Immature natural killer cell (primary cell): ENCODE data around the gene SRPK3. TPM values are rescaled to one million over a fixed set of nuclear protein-coding genes. Genes with fewer than 3 reads are reported as not detected.

Experiments
- DNase-seq, 3 donors: peaks; one replicate each; pipeline ENCODE4 v3.0.0; 2022; ENCODE audit warnings: mixed read lengths in 1 of 3
- H3K27ac Mint-ChIP-seq, 6 donors: one replicate each; pipeline ENCODE4 v1.8.0; 2020; ENCODE audit warnings: mixed read lengths in 6 of 6, mild to moderate bottlenecking in 5 of 6, inconsistent platforms in 4 of 6, moderate library complexity in 3 of 6
- H3K27me3 Mint-ChIP-seq, 3 donors: one replicate each; pipeline ENCODE4 v1.8.0; 2020 to 2021; ENCODE audit warnings: low read depth in 3 of 3, mild to moderate bottlenecking in 3 of 3, mixed read lengths in 3 of 3, moderate library complexity in 3 of 3, inconsistent platforms in 1 of 3
- H3K36me3 Mint-ChIP-seq, 3 donors: one replicate each; pipeline ENCODE4 v1.8.0; 2020; ENCODE audit warnings: mixed read lengths in 3 of 3, inconsistent platforms in 2 of 3, mild to moderate bottlenecking in 2 of 3
- H3K4me1 Mint-ChIP-seq, 2 donors: one replicate each; pipeline ENCODE4 v1.8.0; 2020; ENCODE audit warnings: inconsistent platforms in 2 of 2, mild to moderate bottlenecking in 2 of 2, mixed read lengths in 2 of 2, moderate library complexity in 1 of 2
- H3K4me3 Mint-ChIP-seq, 5 donors: one replicate each; pipeline ENCODE4 v1.8.0; 2020; ENCODE audit warnings: mild to moderate bottlenecking in 5 of 5, mixed read lengths in 5 of 5, inconsistent platforms in 3 of 5, moderate library complexity in 3 of 5
- H3K9me3 Mint-ChIP-seq, 6 donors: one replicate each; pipeline ENCODE4 v1.8.0; 2020; ENCODE audit warnings: mild to moderate bottlenecking in 6 of 6, mixed read lengths in 6 of 6, inconsistent platforms in 4 of 6, moderate library complexity in 3 of 6
- polyA plus RNA-seq, 3 donors: library from polyadenylated mRNA; unstranded; fragments of 300-500 nt; fragmentation: Illumina TruSeq; gene quantifications; one replicate each; pipeline ENCODE4 v1.2.3, GENCODE V29; 2021

SRPK3 gene
- polyA plus RNA-seq, 3 donors from 2014 or later, result not detected

- no peak for DNase-seq
- Mint-ChIP-seq H3K27me3 (peaks cover 0 to 4% (median 2%) of the 10 kb centered on the region in 3 donors), H3K4me3 (no peak overlapping the region), H3K4me1 (peaks cover 0 to 4% of the 10 kb centered on the region in 2 donors), H3K9me3 (peaks cover 0 to 1% (median 0%) of the 10 kb centered on the region in 6 donors), H3K36me3 (no peaks in the 10 kb centered on the region), H3K27ac (no peak overlapping the region)
These were observed 18.1 kb upstream of the SRPK3 start for GRCh38 chrX:153762626-153763173.

- H3K36me3 Mint-ChIP-seq, result no peaks in the 10 kb centered on the region
- H3K27ac Mint-ChIP-seq, result no peak overlapping the region
- H3K9me3 Mint-ChIP-seq, result peaks cover 0 to 1% (median 0%) of the 10 kb centered on the region in 6 donors
- no peak overlapping the region for H3K4me3 Mint-ChIP-seq
- peaks cover 0 to 4% of the 10 kb centered on the region in 2 donors for H3K4me1 Mint-ChIP-seq
- peaks cover 0 to 4% (median 2%) of the 10 kb centered on the region in 3 donors for H3K27me3 Mint-ChIP-seq
- DNase-seq, result no peak
These were observed 17.4 kb upstream of the SRPK3 start for GRCh38 chrX:153763298-153763932.

- peak; percentile 68 to 76 (median 73) for DNase-seq
- H3K4me1 Mint-ChIP-seq, result peaks cover 0 to 4% of the 10 kb centered on the region in 2 donors
- peaks cover 0 to 1% (median 0%) of the 10 kb centered on the region in 6 donors for H3K9me3 Mint-ChIP-seq
- no peak within 1 kb of the TSS for H3K4me3 Mint-ChIP-seq
- peaks cover 0 to 4% (median 2%) of the 10 kb centered on the region in 3 donors for H3K27me3 Mint-ChIP-seq
- H3K36me3 Mint-ChIP-seq, result no peaks in the 10 kb centered on the region
- no peak within 1 kb of the TSS for H3K27ac Mint-ChIP-seq
These were observed 16.7 kb upstream of the SRPK3 start, which contains the start of gene PLXNB3 for GRCh38 chrX:153763989-153764755. PLXNB3 (plus strand) TSS chrX:153764249; CDS start chrX:153765536, 1,287 bp downstream.

- Mint-ChIP-seq H3K9me3 (peaks cover 0 to 1% (median 0%) of the 10 kb centered on the region in 6 donors), H3K27me3 (peaks cover 0 to 4% (median 2%) of the 10 kb centered on the region in 3 donors), H3K4me1 (peaks cover 0 to 4% of the 10 kb centered on the region in 2 donors), H3K4me3 (no peak overlapping the region), H3K27ac (no peak overlapping the region), H3K36me3 (no peaks in the 10 kb centered on the region)
- DNase-seq, result no peak
These were observed 16.1 kb upstream of the SRPK3 start for GRCh38 chrX:153764786-153765137.

- no peak overlapping the region for H3K4me3 Mint-ChIP-seq
- no peak for DNase-seq
- no peaks in the 10 kb centered on the region for H3K36me3 Mint-ChIP-seq
- peaks cover 0 to 4% of the 10 kb centered on the region in 2 donors for H3K4me1 Mint-ChIP-seq
- peaks cover 0 to 1% (median 0%) of the 10 kb centered on the region in 6 donors for H3K9me3 Mint-ChIP-seq
- no peak overlapping the region for H3K27ac Mint-ChIP-seq
- peaks cover 0 to 4% (median 2%) of the 10 kb centered on the region in 3 donors for H3K27me3 Mint-ChIP-seq
These were observed 15.4 kb upstream of the SRPK3 start for GRCh38 chrX:153765138-153766079.

GRCh38 chrX:153766098-153766817, 14.6 kb upstream of the SRPK3 start:
- H3K4me1 Mint-ChIP-seq, result peaks cover 0 to 4% of the 10 kb centered on the region in 2 donors
- no peak overlapping the region for H3K27ac Mint-ChIP-seq
- H3K36me3 Mint-ChIP-seq, result no peaks in the 10 kb centered on the region
- no peak for DNase-seq
- peaks cover 0 to 1% (median 0%) of the 10 kb centered on the region in 6 donors for H3K9me3 Mint-ChIP-seq
- H3K27me3 Mint-ChIP-seq, result peaks cover 0 to 4% (median 2%) of the 10 kb centered on the region in 3 donors
- no peak overlapping the region for H3K4me3 Mint-ChIP-seq

GRCh38 chrX:153766871-153767673, 13.8 kb upstream of the SRPK3 start:
- no peak for DNase-seq
- Mint-ChIP-seq H3K4me3 (no peak overlapping the region), H3K4me1 (peaks cover 0 to 4% of the 10 kb centered on the region in 2 donors), H3K27ac (no peak overlapping the region), H3K36me3 (no peaks in the 10 kb centered on the region), H3K27me3 (peaks cover 0 to 4% (median 2%) of the 10 kb centered on the region in 3 donors), H3K9me3 (peaks cover 0 to 1% (median 0%) of the 10 kb centered on the region in 6 donors)

- no peak overlapping the region for H3K4me3 Mint-ChIP-seq
- H3K36me3 Mint-ChIP-seq, result no peaks in the 10 kb centered on the region
- DNase-seq, result no peak
- no peak overlapping the region for H3K27ac Mint-ChIP-seq
- peaks cover 0 to 1% (median 0%) of the 10 kb centered on the region in 6 donors for H3K9me3 Mint-ChIP-seq
- H3K27me3 Mint-ChIP-seq, result peaks cover 0 to 4% (median 2%) of the 10 kb centered on the region in 3 donors
- H3K4me1 Mint-ChIP-seq, result peaks cover 0 to 4% of the 10 kb centered on the region in 2 donors
These were observed 13.2 kb upstream of the SRPK3 start for GRCh38 chrX:153767674-153768055.

GRCh38 chrX:153768311-153769157, 12.3 kb upstream of the SRPK3 start:
- H3K4me3 Mint-ChIP-seq, result no peak overlapping the region
- no peaks in the 10 kb centered on the region for H3K9me3 Mint-ChIP-seq
- no peaks in the 10 kb centered on the region for H3K36me3 Mint-ChIP-seq
- H3K27me3 Mint-ChIP-seq, result peaks cover 0 to 4% (median 2%) of the 10 kb centered on the region in 3 donors
- no peak for DNase-seq
- H3K27ac Mint-ChIP-seq, result no peak overlapping the region
- peaks cover 0 to 4% of the 10 kb centered on the region in 2 donors for H3K4me1 Mint-ChIP-seq

GRCh38 chrX:153769158-153769864, 11.5 kb upstream of the SRPK3 start:
- peaks cover 0 to 2% (median 0%) of the 10 kb centered on the region in 3 donors for H3K27me3 Mint-ChIP-seq
- no peak overlapping the region for H3K27ac Mint-ChIP-seq
- H3K36me3 Mint-ChIP-seq, result no peaks in the 10 kb centered on the region
- H3K4me3 Mint-ChIP-seq, result no peak overlapping the region
- no peaks in the 10 kb centered on the region for H3K9me3 Mint-ChIP-seq
- no peak for DNase-seq
- no peaks in the 10 kb centered on the region for H3K4me1 Mint-ChIP-seq
